ENCODE data around the gene OR52H1.
"Not testable (repeated sequence)": the region's sequence is repeated elsewhere in the genome, so short reads cannot be mapped to it uniquely, and the experiment has no call there.

OR52H1 gene

GRCh38 chr11:5548440-5548839 is at the start of gene OR52H1:
Gene OR52H1, minus strand, starts transcription at chr11:5548540. Its CDS starts 3,035 bp downstream, at chr11:5545505.
- no peak for TF ChIP-seq CTCF (IDR thresholded peaks at IDR 0.05; ENCODE audit: insufficient read depth, missing control alignments)
- DNase-seq (ENCODE audit: insufficient read length, low spot score) (no peak), FAIRE-seq (no peak)

GRCh38 chr11:5597953-5598352 is 49.6 kb upstream of the OR52H1 start:
- no peak for TF ChIP-seq CTCF (IDR thresholded peaks at IDR 0.05; ENCODE audit: insufficient read depth, missing control alignments)
- no peak for DNase-seq (ENCODE audit: insufficient read length, low spot score)
- no peak for FAIRE-seq

- TF ChIP-seq CTCF (IDR thresholded peaks at IDR 0.05; ENCODE audit: insufficient read depth, missing control alignments): no peak
- FAIRE-seq (no peak), DNase-seq (ENCODE audit: insufficient read length, low spot score) (no peak)
These were observed 48.4 kb upstream of the OR52H1 start, which contains the start of gene TRIM6 for GRCh38 chr11:5596607-5597201. Gene TRIM6, plus strand, starts transcription at chr11:5596637. Its CDS starts 261 bp downstream, at chr11:5596898.

GRCh38 chr11:5593146-5593545 is 44.8 kb upstream of the OR52H1 start:
- FAIRE-seq: no peak
- DNase-seq (ENCODE audit: insufficient read length, low spot score): no peak
- no peak for TF ChIP-seq CTCF (IDR thresholded peaks at IDR 0.05; ENCODE audit: insufficient read depth, missing control alignments)

GRCh38 chr11:5592615-5593014 is 44.3 kb upstream of the OR52H1 start:
- FAIRE-seq: no peak
- no peak for TF ChIP-seq CTCF (IDR thresholded peaks at IDR 0.05; ENCODE audit: insufficient read depth, missing control alignments)
- no peak for DNase-seq (ENCODE audit: insufficient read length, low spot score)

GRCh38 chr11:5591613-5592012 is 43.3 kb upstream of the OR52H1 start:
- DNase-seq (ENCODE audit: insufficient read length, low spot score): no peak
- no peak for FAIRE-seq
- TF ChIP-seq CTCF (IDR thresholded peaks at IDR 0.05; ENCODE audit: insufficient read depth, missing control alignments): no peak

- DNase-seq (ENCODE audit: insufficient read length, low spot score); FAIRE-seq: not testable (repeated sequence)
These were observed 41.6 kb upstream of the OR52H1 start for GRCh38 chr11:5589906-5590305.

GRCh38 chr11:5584458-5584857 is 36.1 kb upstream of the OR52H1 start:
- DNase-seq (ENCODE audit: insufficient read length, low spot score); FAIRE-seq: not testable (repeated sequence)

Data from D721Med (cell line).